PC-3 (cell line): ENCODE results near the gene PCSK5. TPM values are rescaled to one million over a fixed set of nuclear protein-coding genes. Genes with fewer than 3 reads are reported as not detected.

ENCODE experiments used
- ATAC-seq: fragments of 200-7000 bp; cut with Tn5 transposase; 2 replicates; pipeline ENCODE4 v1.9.1; 2020; ENCODE audit warnings: mild to moderate bottlenecking, moderate library complexity
- BruUV-seq: library from RNA; stranded (reverse); fragments of 400-500 nt; replicated peaks from 2 replicates; lab custom pipeline; 2021; lab: Mats Ljungman, UMichigan
- CTCF ChIA-PET: fragments of 300-600 bp; sonication (Branson Sonifier 250); formaldehyde crosslinking; loops from one replicate; lab custom pipeline; 2022; ENCODE audit warnings: antibody characterized with exemption; lab: Charles Lee
- POLR2A ChIA-PET: fragments of 300-600 bp; sonication (Branson Sonifier 250); formaldehyde crosslinking; loops from one replicate; lab custom pipeline; 2022; ENCODE audit warnings: antibody characterized with exemption; ENCODE audit not compliant: unreplicated experiment; lab: Charles Lee
- DNase-seq: peaks from one replicate; pipeline ENCODE4 v3.0.0-alpha.2; 2015
- H2AFZ ChIP-seq: fragments of 300-600 bp; sonication (generic); 2 replicates; pipeline ENCODE4 v1.6.0; 2016; ENCODE audit warnings: antibody characterized with exemption, low read length
- H3F3A ChIP-seq: fragments of 300-600 bp; sonication (generic); one replicate; pipeline ENCODE4 v1.6.0; 2017; ENCODE audit warnings: antibody characterized with exemption, low read length, control low read depth, mild to moderate bottlenecking; ENCODE audit not compliant: unreplicated experiment
- H3K27ac ChIP-seq: fragments of 300-600 bp; sonication (generic); 2 replicates; pipeline ENCODE4 v1.5.1; 2016; ENCODE audit warnings: mild to moderate bottlenecking, low read length
- H3K27me3 ChIP-seq: fragments of 300-600 bp; sonication (generic); 2 replicates; pipeline ENCODE4 v1.6.1; 2016; ENCODE audit warnings: low read length, mixed read lengths
- H3K36me3 ChIP-seq: fragments of 300-600 bp; sonication (generic); 2 replicates; pipeline ENCODE4 v1.6.1; 2016; ENCODE audit warnings: low read depth, mixed run types, low read length, mixed read lengths
- H3K4me1 ChIP-seq: fragments of 300-600 bp; sonication (generic); 2 replicates; pipeline ENCODE4 v1.5.1; 2016; ENCODE audit warnings: low read length; ENCODE audit not compliant: insufficient read depth
- H3K4me2 ChIP-seq: fragments of 300-600 bp; sonication (generic); 2 replicates; pipeline ENCODE4 v1.6.0; 2016; ENCODE audit warnings: low read length
- H3K4me3 ChIP-seq: fragments of 300-600 bp; sonication (generic); 2 replicates; pipeline ENCODE4 v1.5.1; 2016; ENCODE audit warnings: mild to moderate bottlenecking, low read length, mixed read lengths
- H3K79me2 ChIP-seq: fragments of 300-600 bp; sonication (generic); 2 replicates; pipeline ENCODE4 v1.6.1; 2017; ENCODE audit warnings: low read length, mixed read lengths
- H3K9ac ChIP-seq: fragments of 300-600 bp; sonication (generic); 2 replicates; pipeline ENCODE4 v1.6.0; 2016; ENCODE audit warnings: mild to moderate bottlenecking, low read length
- H3K9me2 ChIP-seq: fragments of 300-600 bp; sonication (generic); replicated peaks from 2 replicates; pipeline ENCODE4 v1.6.1; 2016; ENCODE audit warnings: mixed run types, low read length, mixed read lengths
- H3K9me3 ChIP-seq: fragments of 300-600 bp; sonication (generic); 2 replicates; pipeline ENCODE4 v1.6.1; 2016; ENCODE audit warnings: low read length, mixed read lengths
- H4K20me1 ChIP-seq: fragments of 300-600 bp; sonication (generic); 2 replicates; pipeline ENCODE4 v1.6.1; 2016; ENCODE audit warnings: low read length, mixed read lengths
- EZH2 ChIP-seq: fragments of 300-600 bp; sonication (generic); IDR thresholded peaks from one replicate; pipeline ENCODE4 v1.6.1; 2017; ENCODE audit warnings: antibody characterized with exemption, mild to moderate bottlenecking, low read length; ENCODE audit not compliant: unreplicated experiment
- EZH2phosphoT487 ChIP-seq: fragments of 300-600 bp; sonication (generic); IDR thresholded peaks from 2 replicates; pipeline ENCODE4 v1.6.1; 2018; ENCODE audit warnings: mild to moderate bottlenecking, antibody characterized with exemption, low read length, borderline replicate concordance
- intact Hi-C: fragments of 100-400 bp; cut with micrococcal nuclease; formaldehyde crosslinking; loops from 2 replicates; pipeline ENCODE4 v1.9.0; 2023
- total RNA-seq: library from RNA; depleted of rRNA; stranded (reverse); fragments of >200 nt; gene quantifications from 2 replicates; pipeline ENCODE4 v1.2.3, GENCODE V29; 2014
- TF ChIP-seq, protein P1 (sequence below): fragments of 300-600 bp; sonication (generic); conservative IDR thresholded peaks from 2 replicates; pipeline ENCODE4 v1.5.1; 2017; ENCODE audit warnings: antibody characterized with exemption, low read depth, mild to moderate bottlenecking, low read length

PCSK5 gene
- total RNA-seq, 1 experiment from 2014 or later, result not detected

DNA sequence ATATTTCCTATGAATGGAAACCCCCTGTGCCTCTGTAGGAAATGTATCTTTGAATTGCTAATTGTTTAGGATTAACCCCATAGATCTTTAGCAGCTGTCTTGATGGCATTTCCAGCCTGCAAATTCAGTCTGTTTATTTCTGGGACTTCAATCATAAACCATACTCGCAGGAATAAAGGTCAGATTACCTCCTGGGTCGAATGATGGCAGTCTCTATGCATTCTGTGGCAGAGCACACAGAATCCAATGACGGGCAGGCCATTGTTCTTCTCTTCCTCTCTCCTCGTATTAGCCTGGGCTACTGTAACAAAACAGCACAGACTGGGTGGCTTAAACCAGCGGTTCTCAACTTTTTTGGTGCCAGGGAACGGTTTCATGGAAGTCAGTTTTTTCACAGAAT, 199.9 kb downstream of the PCSK5 start:
- H3K27me3 ChIP-seq, result no peaks in the 10 kb centered on the region
- no peaks in the 10 kb centered on the region for H3K9me2 ChIP-seq
- no TSS peak for BruUV-seq
- intact Hi-C loops, result no loop called here
- no peak for ATAC-seq
- ChIA-PET POLR2A (no interaction called here), CTCF (no interaction called here)
- no peaks in the 10 kb centered on the region for H3F3A ChIP-seq
- H3K36me3 ChIP-seq, result no peaks in the 10 kb centered on the region
- H4K20me1 ChIP-seq, result no peaks in the 10 kb centered on the region
- no peaks in the 10 kb centered on the region for H3K79me2 ChIP-seq
- H3K9ac ChIP-seq, result no peak overlapping the region
- H3K4me3 ChIP-seq, result no peak overlapping the region
- TF ChIP-seq EZH2phosphoT487, result no peak
- TF ChIP-seq, protein P1, sequence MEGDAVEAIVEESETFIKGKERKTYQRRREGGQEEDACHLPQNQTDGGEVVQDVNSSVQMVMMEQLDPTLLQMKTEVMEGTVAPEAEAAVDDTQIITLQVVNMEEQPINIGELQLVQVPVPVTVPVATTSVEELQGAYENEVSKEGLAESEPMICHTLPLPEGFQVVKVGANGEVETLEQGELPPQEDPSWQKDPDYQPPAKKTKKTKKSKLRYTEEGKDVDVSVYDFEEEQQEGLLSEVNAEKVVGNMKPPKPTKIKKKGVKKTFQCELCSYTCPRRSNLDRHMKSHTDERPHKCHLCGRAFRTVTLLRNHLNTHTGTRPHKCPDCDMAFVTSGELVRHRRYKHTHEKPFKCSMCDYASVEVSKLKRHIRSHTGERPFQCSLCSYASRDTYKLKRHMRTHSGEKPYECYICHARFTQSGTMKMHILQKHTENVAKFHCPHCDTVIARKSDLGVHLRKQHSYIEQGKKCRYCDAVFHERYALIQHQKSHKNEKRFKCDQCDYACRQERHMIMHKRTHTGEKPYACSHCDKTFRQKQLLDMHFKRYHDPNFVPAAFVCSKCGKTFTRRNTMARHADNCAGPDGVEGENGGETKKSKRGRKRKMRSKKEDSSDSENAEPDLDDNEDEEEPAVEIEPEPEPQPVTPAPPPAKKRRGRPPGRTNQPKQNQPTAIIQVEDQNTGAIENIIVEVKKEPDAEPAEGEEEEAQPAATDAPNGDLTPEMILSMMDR, result no peak
- TF ChIP-seq EZH2, result no peak
- H3K27ac ChIP-seq, result no peak overlapping the region
- no peak for DNase-seq
- H3K4me2 ChIP-seq, result no peak overlapping the region
- H2AFZ ChIP-seq, result no peak overlapping the region
- no peaks in the 10 kb centered on the region for H3K4me1 ChIP-seq
- no peaks in the 10 kb centered on the region for H3K9me3 ChIP-seq

DNA sequence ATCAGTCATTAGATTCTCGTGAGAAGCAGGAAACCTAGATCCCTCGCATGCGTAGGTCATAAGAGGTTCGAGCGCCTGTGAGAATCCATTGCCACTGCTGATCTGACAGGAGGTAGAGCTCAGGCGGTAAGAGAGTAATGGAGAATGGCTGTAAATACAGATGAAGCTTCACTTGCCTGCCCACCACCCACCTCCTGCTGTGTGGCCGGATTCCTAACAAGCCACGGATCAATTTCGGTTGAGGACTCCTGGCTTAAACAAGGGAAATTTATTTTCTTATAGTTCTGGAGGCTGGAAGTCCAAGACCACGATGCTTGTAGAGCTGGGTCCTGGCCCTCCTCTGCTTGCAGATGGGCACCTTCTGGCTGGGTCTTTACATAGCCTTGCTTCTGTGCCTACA, 200.4 kb downstream of the PCSK5 start:
- no peak overlapping the region for H3K27ac ChIP-seq
- H3K4me3 ChIP-seq, result no peak overlapping the region
- no peaks in the 10 kb centered on the region for H3F3A ChIP-seq
- H3K79me2 ChIP-seq, result no peaks in the 10 kb centered on the region
- intact Hi-C loops, result no loop called here
- no peak overlapping the region for H3K9ac ChIP-seq
- H4K20me1 ChIP-seq, result no peaks in the 10 kb centered on the region
- no peaks in the 10 kb centered on the region for H3K9me3 ChIP-seq
- H3K4me1 ChIP-seq, result no peaks in the 10 kb centered on the region
- no peaks in the 10 kb centered on the region for H3K9me2 ChIP-seq
- POLR2A ChIA-PET, result no interaction called here
- H3K4me2 ChIP-seq, result no peak overlapping the region
- TF ChIP-seq, protein P1, result no peak
- TF ChIP-seq EZH2phosphoT487 (no peak), EZH2 (no peak)
- no peak for ATAC-seq
- no peaks in the 10 kb centered on the region for H3K27me3 ChIP-seq
- no peak for DNase-seq
- no TSS peak for BruUV-seq
- CTCF ChIA-PET, result no interaction called here
- no peaks in the 10 kb centered on the region for H3K36me3 ChIP-seq
- no peak overlapping the region for H2AFZ ChIP-seq

DNA sequence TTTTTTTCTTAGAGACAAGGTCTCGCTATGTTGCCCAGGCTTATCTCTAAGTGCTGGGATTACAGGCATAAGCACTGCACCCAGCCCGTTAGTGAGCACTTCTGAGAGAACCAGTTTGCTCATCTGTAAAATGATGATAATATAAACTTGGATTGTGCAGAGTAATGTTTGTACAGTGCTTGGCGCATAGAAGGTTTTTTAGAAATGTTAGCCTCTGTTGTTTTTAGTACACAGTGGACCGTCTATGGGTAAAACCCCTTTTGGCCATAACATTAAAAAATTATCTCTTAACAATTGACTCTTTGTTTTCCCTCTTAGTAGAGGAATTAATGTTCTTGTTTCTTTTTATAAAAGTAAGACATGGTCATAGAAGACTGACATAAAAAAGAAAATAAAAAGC, 202.1 kb downstream of the PCSK5 start:
- Histone ChIP-seq H3K4me2 (no peak overlapping the region), H3K36me3 (no peaks in the 10 kb centered on the region), H3F3A (no peaks in the 10 kb centered on the region), H3K27ac (no peak overlapping the region), H4K20me1 (no peaks in the 10 kb centered on the region), H3K9ac (no peak overlapping the region), H3K9me3 (no peaks in the 10 kb centered on the region), H3K27me3 (no peaks in the 10 kb centered on the region), H3K9me2 (no peaks in the 10 kb centered on the region), H3K79me2 (no peaks in the 10 kb centered on the region), H3K4me1 (no peaks in the 10 kb centered on the region), H2AFZ (no peak overlapping the region), H3K4me3 (no peak overlapping the region)
- ATAC-seq (no peak), DNase-seq (no peak)
- BruUV-seq, result no TSS peak
- TF ChIP-seq, protein P1, result no peak
- TF ChIP-seq EZH2 (no peak), EZH2phosphoT487 (no peak)
- CTCF ChIA-PET, result no interaction called here
- intact Hi-C loops, result no loop called here
- POLR2A ChIA-PET, result no interaction called here
